Liver (tissue), 9 donors: ENCODE measurements around the gene SGMS1. TPM values are rescaled to one million over a fixed set of nuclear protein-coding genes. Genes with fewer than 3 reads are reported as not detected.

Experiments
- DNase-seq: peaks from one replicate; pipeline ENCODE4 v3.0.0-alpha.2; 2017; ENCODE audit warnings: low spot score
- H3K27ac ChIP-seq, 2 donors: one replicate each; pipeline ENCODE4 v1.7.0; 2013; ENCODE audit warnings: inconsistent platforms in 2 of 2, low read length in 2 of 2, control low read depth in 1 of 2, low read depth in 1 of 2, mild to moderate bottlenecking in 1 of 2
- H3K27me3 ChIP-seq, 4 donors: one replicate each; pipeline versions ENCODE4 v1.6.1 to v1.7.0; 2013; ENCODE audit warnings: low read length in 3 of 4, inconsistent platforms in 1 of 4, mild to moderate bottlenecking in 1 of 4, moderate library complexity in 1 of 4; ENCODE audit not compliant: control insufficient read depth in 4 of 4, insufficient read depth in 4 of 4
- H3K36me3 ChIP-seq, 4 donors: one replicate each; pipeline versions ENCODE4 v1.6.1 to v1.7.0; 2013; ENCODE audit warnings: low read length in 3 of 4, mild to moderate bottlenecking in 3 of 4, low read depth in 1 of 4, moderate library complexity in 1 of 4; ENCODE audit not compliant: control insufficient read depth in 4 of 4, insufficient read depth in 3 of 4
- H3K4me1 ChIP-seq, 4 donors: one replicate each; pipeline versions ENCODE4 v1.6.1 to v1.7.0; 2013; ENCODE audit warnings: low read length in 3 of 4, mild to moderate bottlenecking in 3 of 4, moderate library complexity in 1 of 4; ENCODE audit not compliant: control insufficient read depth in 4 of 4, insufficient read depth in 4 of 4
- H3K4me3 ChIP-seq, 3 donors: one replicate each; pipeline versions ENCODE4 v1.6.1 to v1.7.0; 2013; ENCODE audit warnings: low read length in 3 of 3, control low read depth in 1 of 3, low read depth in 1 of 3, mild to moderate bottlenecking in 1 of 3
- H3K9ac ChIP-seq, 2 donors: one replicate each; pipeline ENCODE4 v1.7.0; 2013; ENCODE audit warnings: low read length in 2 of 2, mild to moderate bottlenecking in 2 of 2, moderate library complexity in 2 of 2, control low read depth in 1 of 2, low read depth in 1 of 2
- H3K9me3 ChIP-seq, 4 donors: one replicate each; pipeline versions ENCODE4 v1.6.1 to v1.7.0; 2013; ENCODE audit warnings: low read length in 3 of 4; ENCODE audit not compliant: control insufficient read depth in 4 of 4
- ATF3 ChIP-seq: IDR thresholded peaks from 2 replicates; pipeline ENCODE4 v1.6.1; 2016; ENCODE audit warnings: antibody characterized with exemption
- CTCF ChIP-seq: fragments of 150-350 bp; IDR thresholded peaks from 2 replicates; pipeline ENCODE4 v1.5.1; 2017; ENCODE audit warnings: improper control_type of control experiment, low read depth, low read length; ENCODE audit not compliant: missing input control
- EGR1 ChIP-seq, 2 donors: IDR thresholded peaks; 2 replicates each; pipeline ENCODE4 v1.6.1; 2016 to 2018; ENCODE audit warnings: antibody characterized with exemption in 2 of 2, low read depth in 2 of 2
- FOXA1 ChIP-seq: IDR thresholded peaks from 2 replicates; pipeline ENCODE4 v1.6.1; 2016; ENCODE audit warnings: antibody characterized with exemption
- FOXA2 ChIP-seq: IDR thresholded peaks from 2 replicates; pipeline ENCODE4 v1.6.1; 2016; ENCODE audit warnings: antibody characterized with exemption
- GABPA ChIP-seq, 2 donors: IDR thresholded peaks in 1 of 2; conservative IDR thresholded peaks in 1 of 2; 2 replicates each; pipeline ENCODE4 v1.6.1; 2016; ENCODE audit warnings: antibody characterized with exemption in 2 of 2, mild to moderate bottlenecking in 1 of 2, moderate library complexity in 1 of 2
- HNF4A ChIP-seq, 2 donors: conservative IDR thresholded peaks; 2 replicates each; pipeline ENCODE4 v1.6.1; 2016; ENCODE audit warnings: antibody characterized with exemption in 2 of 2, mild to moderate bottlenecking in 2 of 2
- HNF4G ChIP-seq: IDR thresholded peaks from 2 replicates; pipeline ENCODE4 v1.6.1; 2016; ENCODE audit warnings: antibody characterized with exemption
- JUND ChIP-seq, 2 donors: IDR thresholded peaks; 2 replicates each; pipeline ENCODE4 v1.6.1; 2016; ENCODE audit warnings: antibody characterized with exemption in 2 of 2
- NR2F2 ChIP-seq: IDR thresholded peaks from 2 replicates; pipeline ENCODE4 v1.6.1; 2016; ENCODE audit warnings: antibody characterized with exemption
- RAD21 ChIP-seq, 2 donors: IDR thresholded peaks; 2 replicates each; pipeline ENCODE4 v1.6.1; 2016; ENCODE audit warnings: antibody characterized with exemption in 2 of 2, mild to moderate bottlenecking in 2 of 2
- REST ChIP-seq: IDR thresholded peaks from 2 replicates; pipeline ENCODE4 v1.6.1; 2016; ENCODE audit warnings: antibody characterized with exemption, mild to moderate bottlenecking
- RXRA ChIP-seq, 2 donors: IDR thresholded peaks; 2 replicates each; pipeline ENCODE4 v1.6.1; 2017 to 2018; ENCODE audit warnings: antibody characterized with exemption in 2 of 2, mild to moderate bottlenecking in 1 of 2
- SP1 ChIP-seq: IDR thresholded peaks from 2 replicates; pipeline ENCODE4 v1.6.1; 2018; ENCODE audit warnings: antibody characterized with exemption, mild to moderate bottlenecking
- TAF1 ChIP-seq: conservative IDR thresholded peaks from 2 replicates; pipeline ENCODE4 v1.6.1; 2016; ENCODE audit warnings: antibody characterized with exemption, mild to moderate bottlenecking
- YY1 ChIP-seq: IDR thresholded peaks from 2 replicates; pipeline ENCODE4 v1.6.1; 2016; ENCODE audit warnings: antibody characterized with exemption, mild to moderate bottlenecking
- WGBS: extraction: QIAGEN DNeasy Blood & Tissue Kit; methylation state at CpG from one replicate; pipeline ENCODE4 v1.1.7; 2013; 5-methylcytosine and 5-hydroxymethylcytosine counted together
- polyA plus RNA-seq, 2 donors: library from polyadenylated mRNA; stranded (reverse) in 1 of 2; unstranded in 1 of 2; fragments of 200-250 nt in 1 of 2; fragments of >200 nt in 1 of 2; fragmentation: Nextera tagmentation in 1 of 2; extraction: Ambion mirVana in 1 of 2; gene quantifications; one replicate each; pipeline versions ENCODE4 v1.2.1 to v1.2.3, GENCODE V29; 2013 to 2015
- total RNA-seq, 2 donors: library from RNA; depleted of rRNA; stranded (reverse); fragments of >200 nt; gene quantifications; one replicate each; pipeline ENCODE4 v1.2.3, GENCODE V29; 2014
- TF ChIP-seq, protein P1 (sequence below): IDR thresholded peaks from 2 replicates; pipeline ENCODE4 v1.6.1; 2016; ENCODE audit warnings: antibody characterized with exemption
- TF ChIP-seq, protein P2 (sequence below): IDR thresholded peaks from 2 replicates; pipeline ENCODE4 v1.6.1; 2016; ENCODE audit warnings: antibody characterized with exemption
- donor health status: healthy.
- donor health status: healthy.
- donor health status: healthy.
- donor health status: healthy.
- donor health status: healthy.

The SGMS1 gene
- total and polyA plus RNA-seq, 4 donors, result 6.8 to 98.2 (median 21.1) TPM

GRCh38 chr10:50294582-50294981 is 329.2 kb downstream of the SGMS1 start:
- no peaks in the 10 kb centered on the region for H3K36me3 ChIP-seq
- 100% methylated on average over 1 of the region's 1 CpG for WGBS
- H3K4me3 ChIP-seq, result no peak overlapping the region
- H3K9me3 ChIP-seq, result peaks cover 0 to 2% (median 0%) of the 10 kb centered on the region in 4 donors
- H3K9ac ChIP-seq, result no peak overlapping the region
- no peaks in the 10 kb centered on the region for H3K4me1 ChIP-seq
- no peak for DNase-seq
- H3K27ac ChIP-seq, result no peak overlapping the region
- H3K27me3 ChIP-seq, result no peaks in the 10 kb centered on the region
- no peak for TF ChIP-seq CTCF
- no peak for TF ChIP-seq GABPA (IDR thresholded peaks at IDR 0.05 in 1 of 2, conservative IDR thresholded peaks at IDR 0.05 in 1 of 2)
- TF ChIP-seq YY1, result no peak
- TF ChIP-seq, protein P1, sequence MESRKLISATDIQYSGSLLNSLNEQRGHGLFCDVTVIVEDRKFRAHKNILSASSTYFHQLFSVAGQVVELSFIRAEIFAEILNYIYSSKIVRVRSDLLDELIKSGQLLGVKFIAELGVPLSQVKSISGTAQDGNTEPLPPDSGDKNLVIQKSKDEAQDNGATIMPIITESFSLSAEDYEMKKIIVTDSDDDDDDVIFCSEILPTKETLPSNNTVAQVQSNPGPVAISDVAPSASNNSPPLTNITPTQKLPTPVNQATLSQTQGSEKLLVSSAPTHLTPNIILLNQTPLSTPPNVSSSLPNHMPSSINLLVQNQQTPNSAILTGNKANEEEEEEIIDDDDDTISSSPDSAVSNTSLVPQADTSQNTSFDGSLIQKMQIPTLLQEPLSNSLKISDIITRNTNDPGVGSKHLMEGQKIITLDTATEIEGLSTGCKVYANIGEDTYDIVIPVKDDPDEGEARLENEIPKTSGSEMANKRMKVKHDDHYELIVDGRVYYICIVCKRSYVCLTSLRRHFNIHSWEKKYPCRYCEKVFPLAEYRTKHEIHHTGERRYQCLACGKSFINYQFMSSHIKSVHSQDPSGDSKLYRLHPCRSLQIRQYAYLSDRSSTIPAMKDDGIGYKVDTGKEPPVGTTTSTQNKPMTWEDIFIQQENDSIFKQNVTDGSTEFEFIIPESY, result no peak
- TF ChIP-seq EGR1 (IDR thresholded peaks at IDR 0.05; ENCODE audit: low read depth in 2 of 2), result no peak
- no peak for TF ChIP-seq JUND (IDR thresholded peaks at IDR 0.05)
- TF ChIP-seq RXRA (IDR thresholded peaks at IDR 0.05), result no peak
- TF ChIP-seq HNF4A (conservative IDR thresholded peaks at IDR 0.05), result no peak
- TF ChIP-seq NR2F2, result no peak
- no peak for TF ChIP-seq TAF1
- no peak for TF ChIP-seq HNF4G
- TF ChIP-seq, protein P2, sequence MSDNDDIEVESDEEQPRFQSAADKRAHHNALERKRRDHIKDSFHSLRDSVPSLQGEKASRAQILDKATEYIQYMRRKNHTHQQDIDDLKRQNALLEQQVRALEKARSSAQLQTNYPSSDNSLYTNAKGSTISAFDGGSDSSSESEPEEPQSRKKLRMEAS, result no peak
- no peak for TF ChIP-seq FOXA2
- TF ChIP-seq SP1, result no peak
- TF ChIP-seq FOXA1, result no peak
- no peak for TF ChIP-seq REST
- no peak for TF ChIP-seq ATF3
- TF ChIP-seq RAD21 (IDR thresholded peaks at IDR 0.05), result no peak
